Epithelial cell of esophagus (primary cell): ENCODE data around the gene MORC2.

Experiments used
- DNase-seq: peaks from one replicate; pipeline ENCODE4 v3.0.0; 2010; ENCODE audit warnings: low read depth
- H3K4me3 ChIP-seq: 2 replicates; pipeline ENCODE4 v1.5.1; 2011; ENCODE audit warnings: mild to moderate bottlenecking, low read length, control low read depth
- CTCF ChIP-seq: IDR thresholded peaks from 2 replicates; pipeline ENCODE4 v1.5.1; 2011; ENCODE audit warnings: low read depth, mild to moderate bottlenecking, low read length, control low read depth, inconsistent platforms; ENCODE audit not compliant: insufficient read depth; ENCODE audit errors: missing control alignments

Gene MORC2

GRCh38 chr22:30990690-30991089 lies 22.1 kb upstream of the MORC2 start:
- DNase-seq, result no peak
- H3K4me3 ChIP-seq, result no peak overlapping the region
- TF ChIP-seq CTCF, result no peak

DNA sequence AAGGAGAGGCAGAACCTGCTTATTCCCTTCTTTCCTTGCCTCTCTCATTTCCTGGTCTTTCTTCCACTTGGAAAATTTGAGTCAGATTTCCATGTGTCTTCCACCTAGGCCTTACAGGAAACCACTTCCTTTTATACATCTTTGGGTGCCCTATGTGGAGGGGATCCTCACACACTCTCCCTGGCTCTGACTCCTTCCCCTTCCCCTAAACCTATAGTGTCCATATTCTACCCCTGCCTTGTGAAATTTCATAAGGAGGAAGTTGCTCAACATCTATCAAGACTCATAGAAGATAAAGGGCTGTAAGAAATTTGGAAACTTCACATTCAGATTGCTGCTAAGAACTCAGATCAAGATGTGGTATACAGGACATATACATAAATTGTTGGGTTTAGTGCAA lies 20.9 kb upstream of the MORC2 start:
- TF ChIP-seq CTCF, result no peak
- no peak for DNase-seq
- no peak overlapping the region for H3K4me3 ChIP-seq

DNA sequence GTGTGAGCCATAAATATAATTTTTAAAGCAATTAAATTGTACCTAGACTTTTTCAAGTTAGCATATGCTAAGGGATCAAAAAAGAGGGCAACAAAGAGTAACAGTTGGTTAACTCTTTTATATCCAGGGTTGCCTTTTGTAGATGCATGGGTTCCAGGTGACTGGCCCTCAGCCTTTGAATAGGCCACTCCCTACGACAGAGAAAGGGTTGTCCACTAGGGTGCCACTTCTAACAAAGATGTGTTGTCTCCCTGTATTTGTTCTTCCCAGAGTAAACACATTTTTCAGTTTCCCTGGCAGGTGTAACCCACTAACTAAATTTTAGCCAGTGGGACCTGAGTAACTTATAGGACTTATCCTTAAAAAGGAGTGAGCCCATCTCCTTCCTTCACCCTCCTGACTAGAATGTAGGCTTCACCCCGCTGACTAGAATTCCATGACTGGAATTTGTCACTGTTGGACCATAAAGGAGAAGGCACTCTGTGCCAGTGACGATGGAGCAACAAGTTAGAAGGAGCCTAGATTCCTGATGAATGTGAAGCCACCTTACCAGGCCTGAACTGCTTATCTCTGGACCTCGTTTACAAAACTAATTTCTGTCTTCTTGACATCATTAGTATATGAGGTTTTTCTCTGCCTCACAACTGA lies 17.1 kb upstream of the MORC2 start:
- no peak overlapping the region for H3K4me3 ChIP-seq
- TF ChIP-seq CTCF, result no peak
- DNase-seq, result no peak

GRCh38 chr22:30984317-30984716 lies 15.7 kb upstream of the MORC2 start:
- no peak for TF ChIP-seq CTCF
- no peak for DNase-seq
- no peak overlapping the region for H3K4me3 ChIP-seq

DNA sequence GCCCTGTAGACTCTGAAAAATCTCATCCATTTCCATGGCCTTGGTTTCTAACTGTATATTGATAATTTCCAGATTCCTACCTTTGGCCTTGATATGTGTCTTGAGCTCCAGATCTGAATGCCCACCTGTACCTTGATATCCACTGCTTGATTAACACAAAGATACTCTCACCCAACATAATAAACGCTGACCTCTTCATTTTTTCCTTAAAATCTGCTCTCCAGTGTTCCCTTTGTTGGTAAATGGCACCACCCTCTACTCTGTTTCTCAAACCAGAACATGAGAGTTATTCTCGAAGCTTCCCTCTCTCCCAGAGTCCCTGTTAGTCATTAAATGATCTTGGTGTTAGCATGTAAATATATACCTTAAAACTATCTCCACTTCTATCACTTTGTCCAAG lies 13.9 kb upstream of the MORC2 start:
- TF ChIP-seq CTCF, result no peak
- H3K4me3 ChIP-seq, result no peak overlapping the region
- DNase-seq, result no peak

DNA sequence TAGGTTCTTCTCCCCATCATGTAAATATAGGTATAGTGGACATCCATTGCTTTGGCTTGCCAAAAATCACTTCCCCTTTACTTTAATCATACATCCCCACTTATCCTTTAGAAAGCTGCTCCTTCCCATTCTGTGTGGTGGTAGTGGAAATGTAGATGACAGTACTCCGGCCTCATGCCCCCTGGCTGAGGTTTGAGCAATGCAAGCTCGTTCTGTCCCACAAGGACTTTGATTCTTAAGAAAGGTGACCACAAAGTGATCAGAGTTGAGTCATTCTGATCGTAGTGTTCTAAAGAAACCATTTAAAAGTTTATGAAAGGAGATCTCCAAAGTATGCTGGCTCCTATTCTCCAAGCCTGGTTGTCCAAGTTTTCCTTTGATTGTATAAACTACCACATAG lies 11.4 kb upstream of the MORC2 start:
- TF ChIP-seq CTCF, result no peak
- DNase-seq, result no peak
- no peak overlapping the region for H3K4me3 ChIP-seq

DNA sequence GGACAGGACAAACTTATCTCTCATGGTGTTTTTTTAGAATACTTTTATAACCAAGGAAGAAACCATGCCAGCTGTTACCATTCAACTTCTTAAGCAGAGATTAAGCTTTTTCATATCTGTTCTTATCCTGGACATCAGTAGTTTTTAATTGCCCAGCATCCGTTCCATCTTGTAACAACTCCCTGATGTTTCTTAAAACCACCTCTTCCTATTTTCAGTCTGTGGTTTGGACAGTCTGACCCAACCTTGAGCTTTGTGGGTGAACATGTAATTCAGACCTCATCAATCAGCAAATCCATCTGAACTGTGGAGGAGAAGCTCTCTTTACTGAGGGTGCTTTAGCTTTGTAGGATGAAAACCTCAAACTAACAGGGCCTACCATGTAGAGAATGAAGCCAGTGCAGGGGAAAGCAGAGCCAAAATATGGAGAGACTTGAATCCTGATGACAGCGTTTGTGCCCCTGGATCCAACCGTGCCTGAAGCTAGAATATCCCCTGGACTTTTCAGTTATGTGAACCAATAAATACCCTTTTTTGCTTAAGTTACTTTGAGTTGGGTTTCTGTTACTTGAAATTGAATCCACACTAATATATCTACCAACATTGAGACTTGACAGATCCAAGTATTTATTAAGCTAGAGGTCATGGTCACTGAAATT lies 9.9 kb upstream of the MORC2 start:
- TF ChIP-seq CTCF, result no peak
- no peak overlapping the region for H3K4me3 ChIP-seq
- no peak for DNase-seq
